NCI-H187 treated with DMSO at 0.1 percent for 48 hours (cell line): ENCODE measurements around the gene PCED1B.

ENCODE experiments used
- DNase-seq: peaks from one replicate; lab custom pipeline; 2025; lab: John Stamatoyannopoulos, UW

PCED1B gene

DNA sequence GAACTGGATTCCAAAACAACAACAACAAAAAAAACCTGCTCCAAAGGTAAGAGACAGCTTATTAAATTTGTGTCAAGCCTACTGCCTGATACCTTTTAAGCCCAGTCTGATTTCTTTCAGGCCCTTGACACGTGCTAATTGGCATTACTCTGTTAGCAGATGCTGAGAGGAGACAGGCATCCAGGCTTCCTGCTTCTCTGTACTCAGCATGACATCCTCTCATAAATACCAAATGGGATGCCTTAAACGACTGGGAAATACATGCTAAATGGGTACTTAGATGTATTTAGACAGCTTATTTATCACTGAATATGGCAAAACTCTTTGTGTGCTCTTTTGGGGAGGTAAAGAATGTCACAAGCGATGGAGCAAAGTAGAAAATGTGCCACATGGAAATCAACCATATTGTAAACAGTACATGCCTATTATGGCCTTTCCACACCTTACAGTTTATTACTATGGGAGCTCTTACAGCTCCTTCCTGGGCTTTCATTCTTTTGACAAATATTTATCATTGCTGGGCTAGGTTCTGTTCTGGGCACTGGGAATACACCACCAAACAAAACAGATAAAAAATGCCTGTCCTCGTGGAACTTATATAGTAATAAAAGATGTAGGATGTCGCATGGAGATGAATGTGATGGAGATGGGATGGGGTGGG is 11.5 kb upstream of the PCED1B start:
- no peak for DNase-seq

DNA sequence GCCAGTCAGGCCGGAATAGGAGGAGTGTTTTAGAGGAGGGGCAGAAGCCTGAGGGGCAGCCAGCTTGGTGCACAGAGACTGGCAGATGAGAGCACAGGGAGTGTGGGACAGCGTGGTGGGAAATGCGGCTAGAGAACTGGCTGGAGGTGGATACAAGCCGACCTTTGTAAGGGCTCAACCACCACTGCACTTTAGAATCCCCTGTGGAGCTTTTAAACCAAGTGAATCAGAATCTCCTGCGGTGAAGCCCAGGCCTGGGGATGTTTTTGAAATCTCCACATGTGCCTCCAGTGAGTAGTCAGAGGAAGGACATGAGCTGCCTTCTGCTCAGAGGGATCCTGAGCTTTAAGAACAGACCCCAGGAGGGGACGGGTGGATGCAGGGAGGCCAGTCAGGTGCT is 10.9 kb upstream of the PCED1B start:
- DNase-seq, result no peak

- no peak for DNase-seq
These were observed 9.1 kb upstream of the PCED1B start for GRCh38 chr12:47070310-47070709.

DNA sequence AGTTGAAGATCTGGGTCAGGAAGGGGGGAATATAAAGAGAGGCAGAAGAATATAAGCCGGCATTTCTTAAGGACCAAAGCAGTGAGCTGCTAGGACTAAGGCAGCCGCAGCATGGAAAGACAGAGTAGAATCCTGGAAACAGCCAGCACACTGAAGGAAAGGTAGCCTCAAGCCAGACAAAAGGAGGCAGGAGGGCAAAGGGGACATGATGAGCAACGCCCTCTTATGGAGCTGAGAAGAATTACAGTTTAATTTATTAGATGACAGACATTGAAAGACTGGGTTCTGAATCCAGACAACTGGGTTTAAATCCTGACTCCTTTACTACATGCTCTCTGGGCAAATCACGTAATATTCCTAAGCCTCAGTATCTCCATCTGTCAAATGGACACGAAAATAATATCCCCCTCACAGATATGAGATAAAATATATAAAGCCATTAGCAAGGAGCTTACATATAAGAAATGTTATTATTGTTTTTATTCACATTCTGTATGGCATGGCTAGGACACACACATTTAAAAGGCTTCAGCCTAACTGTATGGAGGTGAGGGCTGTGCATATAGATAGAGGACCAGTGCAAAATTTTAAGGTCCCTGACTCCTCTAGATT is 8.1 kb upstream of the PCED1B start:
- no peak for DNase-seq

GRCh38 chr12:47073951-47074350 is 5.5 kb upstream of the PCED1B start:
- DNase-seq, result no peak

DNA sequence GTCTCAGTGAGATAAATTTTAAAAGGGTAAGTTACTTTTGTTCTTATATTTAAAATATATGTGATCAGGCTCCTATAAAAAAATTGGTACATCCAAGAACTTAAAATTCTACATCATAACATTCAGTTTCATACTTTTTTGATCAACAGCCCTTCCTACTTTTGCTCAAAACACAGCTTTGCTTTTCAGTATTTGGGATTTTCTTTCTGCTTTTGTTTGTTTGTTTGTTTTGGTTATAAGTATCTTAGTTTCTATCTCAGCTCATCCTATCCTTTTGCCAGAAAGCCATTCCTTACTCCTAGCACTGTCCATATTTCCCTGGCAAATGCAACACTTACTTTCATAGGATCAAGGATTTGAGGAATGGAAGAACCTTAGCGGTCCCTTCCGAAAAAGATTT is 4.7 kb upstream of the PCED1B start:
- no peak for DNase-seq

GRCh38 chr12:47075192-47076084 is 4.0 kb upstream of the PCED1B start:
- DNase-seq, result no peak

- DNase-seq, result no peak
These were observed 2.0 kb upstream of the PCED1B start for GRCh38 chr12:47077206-47078085.

DNA sequence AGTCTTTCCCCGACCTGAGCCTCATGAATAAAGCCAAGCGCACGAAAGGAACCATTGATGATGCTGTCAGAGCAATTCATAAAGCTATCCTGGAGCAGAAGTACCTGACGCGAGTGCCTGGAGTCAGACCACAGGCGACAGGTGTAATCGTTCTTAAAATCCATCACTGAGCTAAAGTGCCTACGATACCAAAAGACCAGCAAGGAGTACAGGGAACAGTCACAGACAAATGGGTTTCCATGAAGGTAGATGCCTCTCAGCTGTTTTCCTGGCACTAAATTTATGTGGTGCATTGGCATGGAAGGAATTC is 1.4 kb upstream of the PCED1B start:
- no peak for DNase-seq

DNA sequence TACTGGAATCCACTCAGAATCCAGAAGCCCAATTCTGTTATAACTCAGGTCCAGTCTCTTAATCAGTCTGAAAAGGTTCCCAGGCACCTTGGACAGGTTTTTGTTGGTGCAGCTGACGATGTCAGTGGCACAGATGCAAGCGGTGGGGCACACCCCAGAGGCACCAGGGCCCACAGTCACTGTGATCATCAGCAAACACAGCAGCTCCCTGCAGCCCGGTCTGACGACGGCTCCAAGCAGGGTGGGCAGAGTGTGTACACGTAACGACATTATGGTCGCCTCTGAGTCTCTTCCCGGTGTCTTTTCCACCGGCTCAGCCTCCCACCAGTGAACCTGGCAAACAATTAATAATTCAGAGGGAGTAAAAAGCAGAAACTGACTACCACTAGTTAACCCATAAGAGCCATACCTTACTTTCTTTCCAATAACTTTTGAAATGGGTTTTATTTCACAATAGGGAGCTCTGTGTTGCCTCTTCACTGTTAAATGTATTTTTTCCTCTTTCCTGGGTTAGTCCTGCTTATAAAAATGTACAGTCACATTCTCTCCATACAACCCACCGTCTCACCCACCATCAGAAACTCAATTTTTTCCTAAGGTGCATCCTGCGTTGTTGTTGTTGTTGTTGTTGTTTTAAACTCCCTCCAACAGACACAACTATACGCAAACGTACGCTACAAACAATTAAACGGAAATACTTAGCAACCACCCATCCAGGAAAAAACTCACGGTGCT is 521 bp upstream of the PCED1B start:
- DNase-seq, result no peak

DNA sequence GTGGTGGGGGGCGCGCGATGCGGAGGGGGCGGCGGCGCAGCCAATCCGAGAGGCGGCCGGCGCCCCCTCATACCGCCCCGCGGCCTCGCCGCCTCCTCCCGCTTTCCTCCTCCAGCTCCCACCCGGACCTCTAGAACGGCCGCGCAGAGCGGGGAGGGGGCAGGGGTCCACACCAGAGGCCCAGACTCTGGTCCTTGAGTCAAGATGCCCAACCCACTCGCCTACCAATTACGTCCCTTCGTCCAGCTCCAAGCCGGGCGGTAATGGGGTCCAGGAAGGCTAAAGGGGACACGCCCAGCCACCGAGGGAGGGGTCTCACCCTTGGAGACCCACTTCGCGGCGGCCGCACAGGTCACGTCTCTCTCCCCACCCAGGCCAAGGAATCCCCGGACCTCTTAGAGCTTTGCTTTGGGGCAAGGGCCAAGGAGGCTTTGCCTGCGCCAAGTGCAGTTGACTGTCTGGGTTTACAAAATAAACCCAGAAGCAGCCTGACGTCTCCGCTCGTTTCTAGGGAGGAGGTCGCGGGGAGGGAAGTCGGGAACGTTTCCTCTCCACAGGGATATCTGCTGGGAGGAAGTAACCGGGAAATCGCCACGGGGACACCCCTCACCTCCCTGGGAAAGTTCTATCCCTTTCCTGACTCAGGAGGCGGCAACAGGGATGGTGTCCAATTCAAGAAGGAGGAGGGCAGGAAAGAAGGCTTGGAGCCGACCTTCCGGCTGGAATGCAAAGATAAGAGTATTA is 732 bp downstream of the PCED1B start:
- DNase-seq, result no peak

GRCh38 chr12:47080725-47081502 is 1.5 kb downstream of the PCED1B start:
- no peak for DNase-seq

- DNase-seq, result no peak
These were observed 2.9 kb downstream of the PCED1B start for GRCh38 chr12:47082283-47082682.

DNA sequence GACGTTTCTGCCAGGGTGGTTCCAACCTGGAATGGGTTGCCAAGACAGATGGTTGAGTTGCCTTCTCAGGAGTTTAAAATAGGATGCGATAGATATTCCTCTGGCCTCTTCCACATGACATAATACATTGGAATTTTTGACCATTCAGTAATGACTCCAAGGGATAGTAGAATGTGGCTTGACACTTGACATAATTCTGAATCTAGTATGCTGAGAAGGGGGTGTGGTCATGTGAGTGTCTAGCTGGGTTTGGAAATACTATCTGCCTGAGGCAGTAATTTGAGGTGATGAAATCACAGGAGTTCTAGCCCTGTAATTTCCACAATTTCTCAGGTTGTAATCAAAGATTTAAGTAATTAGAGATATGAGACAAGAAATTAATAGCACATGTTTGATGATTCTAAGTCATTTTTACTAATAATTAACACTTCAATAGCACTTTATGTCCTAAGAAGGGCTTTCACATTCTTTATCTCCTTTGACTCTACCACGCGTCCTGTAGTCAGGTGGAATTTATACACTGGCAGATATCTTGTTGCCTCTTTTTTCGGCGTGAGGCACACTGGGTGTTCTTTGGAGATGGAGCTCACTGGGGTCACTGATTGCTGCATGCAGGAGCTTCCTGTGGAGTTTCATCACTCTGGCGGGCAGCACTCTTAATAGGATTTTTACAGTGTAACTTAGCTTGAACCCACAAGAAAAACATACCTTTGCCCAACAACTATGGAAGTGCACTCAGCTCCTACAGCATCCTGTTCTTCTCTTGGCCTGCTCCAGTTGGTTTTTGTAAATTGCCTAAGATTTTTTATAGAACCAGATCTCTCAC is 3.6 kb downstream of the PCED1B start:
- no peak for DNase-seq

DNA sequence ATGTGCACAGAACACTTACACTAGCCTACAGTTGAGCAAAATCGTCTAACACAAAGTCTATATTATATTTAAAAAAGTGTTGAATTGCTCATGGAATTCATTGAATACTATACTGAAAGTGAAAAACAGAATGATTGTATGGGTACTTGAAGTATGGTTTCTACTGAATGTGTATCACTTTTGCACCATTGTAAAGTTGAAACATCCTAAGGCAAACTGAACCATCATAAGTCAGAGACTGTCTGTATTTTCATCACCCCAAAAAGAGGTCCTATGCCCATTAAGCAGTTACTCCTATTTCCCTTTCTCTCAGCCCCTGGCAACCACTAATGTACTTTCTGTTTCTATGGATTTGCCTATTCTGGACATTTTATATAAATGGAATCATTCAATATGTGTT is 4.8 kb downstream of the PCED1B start:
- DNase-seq, result no peak

GRCh38 chr12:47085815-47086252 is 6.4 kb downstream of the PCED1B start:
- no peak for DNase-seq

- no peak for DNase-seq
These were observed 7.8 kb downstream of the PCED1B start for GRCh38 chr12:47087088-47087688.
